ENCODE measurements around the gene PLEKHA1. TPM values are rescaled to one million over a fixed set of nuclear protein-coding genes. Genes with fewer than 3 reads are reported as not detected.

PLEKHA1 gene
- total and polyA plus RNA-seq, 4 donors, result 15.9 to 29.2 (median 22.9) TPM

DNA sequence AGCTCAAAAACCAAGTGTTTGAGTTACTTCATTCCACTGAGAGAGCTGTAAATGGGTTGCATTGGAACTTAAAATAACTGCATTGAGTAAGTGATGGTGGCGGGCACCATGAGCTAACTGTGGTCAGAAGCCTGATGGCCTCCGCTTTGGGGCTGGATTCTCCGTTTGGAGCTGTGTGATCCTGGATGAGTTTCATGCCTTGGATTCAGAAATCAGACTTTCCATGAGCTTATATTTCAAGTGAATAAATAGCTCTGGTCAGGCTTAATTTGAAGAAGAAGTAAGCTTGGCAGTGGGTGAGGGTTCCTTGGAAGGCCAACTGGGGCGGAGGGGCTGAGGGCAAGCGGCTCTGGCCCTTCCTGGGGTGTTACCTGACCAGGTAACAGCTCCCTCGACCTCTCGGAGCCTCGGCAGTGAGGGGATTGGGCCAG lies 92.5 kb downstream of the PLEKHA1 start:
- H3K9me3 ChIP-seq (ENCODE audit: control insufficient read depth in 4 of 4, low read length in 3 of 4), result no peaks in the 10 kb centered on the region
- H3K4me3 ChIP-seq (ENCODE audit: low read depth in 1 of 3, low read length in 3 of 3), result no peak overlapping the region
- peaks cover 3 to 19% (median 11%) of the 10 kb centered on the region in 4 donors for H3K4me1 ChIP-seq (ENCODE audit: control insufficient read depth in 4 of 4, insufficient read depth in 4 of 4, low read length in 3 of 4)
- TF ChIP-seq, protein P1, sequence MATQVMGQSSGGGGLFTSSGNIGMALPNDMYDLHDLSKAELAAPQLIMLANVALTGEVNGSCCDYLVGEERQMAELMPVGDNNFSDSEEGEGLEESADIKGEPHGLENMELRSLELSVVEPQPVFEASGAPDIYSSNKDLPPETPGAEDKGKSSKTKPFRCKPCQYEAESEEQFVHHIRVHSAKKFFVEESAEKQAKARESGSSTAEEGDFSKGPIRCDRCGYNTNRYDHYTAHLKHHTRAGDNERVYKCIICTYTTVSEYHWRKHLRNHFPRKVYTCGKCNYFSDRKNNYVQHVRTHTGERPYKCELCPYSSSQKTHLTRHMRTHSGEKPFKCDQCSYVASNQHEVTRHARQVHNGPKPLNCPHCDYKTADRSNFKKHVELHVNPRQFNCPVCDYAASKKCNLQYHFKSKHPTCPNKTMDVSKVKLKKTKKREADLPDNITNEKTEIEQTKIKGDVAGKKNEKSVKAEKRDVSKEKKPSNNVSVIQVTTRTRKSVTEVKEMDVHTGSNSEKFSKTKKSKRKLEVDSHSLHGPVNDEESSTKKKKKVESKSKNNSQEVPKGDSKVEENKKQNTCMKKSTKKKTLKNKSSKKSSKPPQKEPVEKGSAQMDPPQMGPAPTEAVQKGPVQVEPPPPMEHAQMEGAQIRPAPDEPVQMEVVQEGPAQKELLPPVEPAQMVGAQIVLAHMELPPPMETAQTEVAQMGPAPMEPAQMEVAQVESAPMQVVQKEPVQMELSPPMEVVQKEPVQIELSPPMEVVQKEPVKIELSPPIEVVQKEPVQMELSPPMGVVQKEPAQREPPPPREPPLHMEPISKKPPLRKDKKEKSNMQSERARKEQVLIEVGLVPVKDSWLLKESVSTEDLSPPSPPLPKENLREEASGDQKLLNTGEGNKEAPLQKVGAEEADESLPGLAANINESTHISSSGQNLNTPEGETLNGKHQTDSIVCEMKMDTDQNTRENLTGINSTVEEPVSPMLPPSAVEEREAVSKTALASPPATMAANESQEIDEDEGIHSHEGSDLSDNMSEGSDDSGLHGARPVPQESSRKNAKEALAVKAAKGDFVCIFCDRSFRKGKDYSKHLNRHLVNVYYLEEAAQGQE (IDR thresholded peaks at IDR 0.05), result no peak
- TF ChIP-seq CTCF (IDR thresholded peaks at IDR 0.05; ENCODE audit: low read depth, low read length, missing input control) (no peak), TAF1 (conservative IDR thresholded peaks at IDR 0.05) (no peak), FOXA2 (IDR thresholded peaks at IDR 0.05) (no peak), JUND (IDR thresholded peaks at IDR 0.05) (no peak), NR2F2 (IDR thresholded peaks at IDR 0.05) (no peak), YY1 (IDR thresholded peaks at IDR 0.05) (no peak), FOXA1 (IDR thresholded peaks at IDR 0.05) (no peak), RAD21 (IDR thresholded peaks at IDR 0.05) (no peak), EGR1 (IDR thresholded peaks at IDR 0.05; ENCODE audit: low read depth in 2 of 2) (no peak), ZBTB33 (IDR thresholded peaks at IDR 0.05) (no peak), HNF4G (IDR thresholded peaks at IDR 0.05) (no peak), SP1 (IDR thresholded peaks at IDR 0.05) (no peak), GABPA (IDR thresholded peaks at IDR 0.05 in 1 of 2, conservative IDR thresholded peaks at IDR 0.05 in 1 of 2) (no peak), HNF4A (conservative IDR thresholded peaks at IDR 0.05) (no peak)
- TF ChIP-seq, protein P2, sequence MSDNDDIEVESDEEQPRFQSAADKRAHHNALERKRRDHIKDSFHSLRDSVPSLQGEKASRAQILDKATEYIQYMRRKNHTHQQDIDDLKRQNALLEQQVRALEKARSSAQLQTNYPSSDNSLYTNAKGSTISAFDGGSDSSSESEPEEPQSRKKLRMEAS (IDR thresholded peaks at IDR 0.05), result no peak
- TF ChIP-seq, protein P3, sequence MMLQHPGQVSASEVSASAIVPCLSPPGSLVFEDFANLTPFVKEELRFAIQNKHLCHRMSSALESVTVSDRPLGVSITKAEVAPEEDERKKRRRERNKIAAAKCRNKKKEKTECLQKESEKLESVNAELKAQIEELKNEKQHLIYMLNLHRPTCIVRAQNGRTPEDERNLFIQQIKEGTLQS (IDR thresholded peaks at IDR 0.05), result no peak
- H3K9ac ChIP-seq (ENCODE audit: low read depth in 1 of 2, low read length in 2 of 2), result no peak overlapping the region
- H3K36me3 ChIP-seq (ENCODE audit: control insufficient read depth in 4 of 4, insufficient read depth in 3 of 4, low read depth in 1 of 4, low read length in 3 of 4), result peaks cover 0 to 2% (median 0%) of the 10 kb centered on the region in 4 donors
- 86% methylated on average over 8 of the region's 8 CpGs for WGBS
- no peaks in the 10 kb centered on the region for H3K27me3 ChIP-seq (ENCODE audit: control insufficient read depth in 4 of 4, insufficient read depth in 4 of 4, low read length in 3 of 4)
- H3K27ac ChIP-seq (ENCODE audit: low read depth in 1 of 2, low read length in 2 of 2), result no peak overlapping the region
- DNase-seq (ENCODE audit: low spot score), result no peak

Data from liver (tissue), 9 donors.